Measurements from ENCODE around the gene TMBIM6.
A peak's percentile ranks its signal among the peaks of the same experiment; 100 is the strongest.
"Not testable (repeated sequence)": the region's sequence is repeated elsewhere in the genome, so short reads cannot be mapped to it uniquely, and the experiment has no call there.

Gene TMBIM6

DNA sequence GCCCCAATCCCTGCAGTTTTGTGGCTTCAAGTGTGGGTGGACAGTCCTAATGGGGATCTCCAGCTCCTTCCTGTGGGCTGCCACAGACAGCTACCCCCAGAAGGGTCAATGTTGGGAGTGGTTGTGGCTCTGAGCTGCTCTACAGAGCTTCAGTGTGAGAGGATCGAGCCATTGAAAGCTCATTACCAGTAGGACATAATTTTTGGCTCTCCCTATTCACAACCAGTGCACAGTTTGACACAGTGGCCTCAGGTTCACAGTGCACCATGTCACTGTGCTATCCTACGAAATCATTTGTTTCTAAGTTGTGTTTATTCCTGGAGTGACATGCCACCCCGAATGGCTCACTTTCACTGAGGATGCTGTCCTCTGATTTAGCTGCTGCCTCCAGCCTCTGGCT is 22.8 kb downstream of the TMBIM6 start:
- no peak overlapping the region for H3K4me3 ChIP-seq (ENCODE audit: low read length)
- no peak for DNase-seq (ENCODE audit: low read depth, low spot score)

DNA sequence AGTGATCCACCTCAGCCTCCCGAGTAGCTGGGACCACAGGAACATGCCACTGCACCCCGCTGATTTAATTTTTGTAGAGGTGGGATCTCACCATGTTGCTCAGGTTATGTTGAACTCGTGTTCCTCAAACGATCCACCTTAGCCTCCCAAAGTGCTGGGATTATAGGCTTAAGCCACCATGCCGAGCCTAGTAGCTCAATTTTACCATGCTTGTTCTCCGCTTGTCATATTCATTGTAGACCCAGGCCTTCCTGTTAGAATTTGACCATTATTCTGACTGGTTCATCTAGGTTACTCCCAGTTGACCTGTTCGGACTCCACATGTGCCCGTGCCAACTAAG is 24.7 kb downstream of the TMBIM6 start:
- H3K4me3 ChIP-seq (ENCODE audit: low read length), result no peak overlapping the region
- DNase-seq (ENCODE audit: low read depth, low spot score), result no peak

DNA sequence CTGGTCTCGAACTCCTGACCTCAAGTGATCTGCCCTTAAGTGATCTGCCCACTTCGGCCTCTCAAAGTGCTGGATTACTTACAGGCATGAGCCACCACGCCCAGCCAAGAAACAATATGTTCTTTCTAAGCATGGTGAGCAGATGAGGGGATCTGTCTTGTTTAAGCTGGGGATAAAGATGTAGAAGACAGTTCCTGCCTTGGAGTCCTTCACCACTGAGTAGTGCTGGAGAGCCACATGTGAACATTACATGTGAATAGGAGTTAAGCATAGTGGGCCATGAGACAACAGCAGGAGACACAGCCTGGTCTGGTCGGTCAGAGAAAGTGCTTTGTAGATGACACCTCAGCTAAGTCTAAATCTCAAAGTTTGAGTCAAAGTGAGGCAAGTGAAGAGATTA is 26.0 kb downstream of the TMBIM6 start:
- no peak overlapping the region for H3K4me3 ChIP-seq (ENCODE audit: low read length)
- DNase-seq (ENCODE audit: low read depth, low spot score), result no peak

DNA sequence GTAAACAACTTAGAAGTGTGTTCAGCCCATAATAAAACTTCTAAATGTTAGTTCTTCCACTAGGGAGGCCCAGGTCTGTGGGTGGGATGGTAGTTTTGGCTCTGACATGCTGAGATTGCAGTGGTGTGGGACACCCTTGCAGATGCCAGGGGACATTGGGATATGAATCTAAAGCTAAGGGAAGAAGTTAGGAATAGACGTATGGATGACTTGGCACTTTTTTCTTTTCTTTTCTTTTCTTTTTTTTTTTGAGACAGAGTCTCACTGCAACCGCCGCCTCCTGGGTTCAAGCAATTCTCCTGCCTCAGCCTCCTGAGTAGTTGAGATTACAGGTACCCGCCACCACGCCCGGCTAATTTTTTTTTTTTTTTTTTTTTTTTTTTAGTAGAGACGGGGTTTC is 31.7 kb downstream of the TMBIM6 start:
- DNase-seq (ENCODE audit: low read depth, low spot score); H3K4me3 ChIP-seq (ENCODE audit: low read length): not testable (repeated sequence)

DNA sequence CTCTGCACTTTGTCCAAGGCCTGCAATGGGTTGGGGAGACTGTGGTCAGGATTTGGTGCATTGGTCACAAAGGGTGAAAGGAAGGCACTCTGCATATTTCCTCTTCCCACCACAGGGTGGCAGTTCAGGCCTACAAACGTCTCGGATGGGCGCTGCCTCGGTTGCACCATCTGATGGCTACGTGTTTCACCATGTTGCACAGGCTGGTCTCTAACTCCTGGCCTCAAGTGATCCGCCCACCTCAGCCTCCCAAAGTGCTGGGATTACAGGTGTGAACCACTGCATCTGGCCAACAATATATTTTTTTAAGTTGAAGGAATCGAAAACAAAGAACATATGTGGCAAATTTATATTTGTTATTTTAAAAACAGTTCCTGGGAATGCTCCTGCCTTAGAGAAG is 35.1 kb downstream of the TMBIM6 start:
- DNase-seq (ENCODE audit: low read depth, low spot score), result peak; percentile 64
- no peak overlapping the region for H3K4me3 ChIP-seq (ENCODE audit: low read length)

DNA sequence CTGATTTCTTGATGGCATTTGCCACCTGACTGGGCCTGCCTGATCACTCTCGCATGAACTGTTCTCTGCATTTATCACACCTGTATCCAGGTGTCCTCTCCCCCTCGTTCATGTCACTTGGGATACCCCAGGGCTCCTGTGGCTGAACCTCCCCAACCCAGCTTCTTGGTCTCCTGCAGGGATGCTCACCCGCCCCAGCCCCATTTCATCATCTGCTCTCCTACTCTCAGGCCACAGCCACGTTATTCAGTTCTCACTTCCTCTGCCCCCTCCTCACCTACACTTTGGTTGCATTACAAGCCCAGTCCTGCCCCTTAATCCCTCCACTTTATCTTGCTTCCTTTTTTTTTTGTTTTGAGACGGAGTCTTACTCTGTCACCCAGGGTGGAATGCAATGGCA is 35.5 kb downstream of the TMBIM6 start:
- no peak for DNase-seq (ENCODE audit: low read depth, low spot score)
- H3K4me3 ChIP-seq (ENCODE audit: low read length), result no peak overlapping the region

DNA sequence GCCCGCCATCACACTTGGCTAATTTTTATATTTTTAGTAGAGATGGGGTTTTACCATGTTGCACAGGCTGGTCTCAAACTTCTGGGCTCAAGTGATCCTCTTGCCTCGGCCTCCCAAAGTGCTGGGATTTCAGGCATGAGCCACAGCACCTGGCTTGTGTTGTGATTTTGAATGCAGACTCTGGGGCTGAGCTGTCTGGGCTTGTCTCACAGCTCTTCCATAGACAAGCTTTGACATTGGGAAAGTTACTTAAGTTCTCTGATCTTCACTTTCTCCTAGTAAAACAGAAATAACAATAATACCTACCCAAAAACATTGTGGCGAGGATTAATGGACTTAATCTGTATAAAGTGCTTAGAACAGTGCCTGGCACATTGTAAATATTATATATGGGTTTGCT is 36.0 kb downstream of the TMBIM6 start:
- DNase-seq (ENCODE audit: low read depth, low spot score), result no peak
- H3K4me3 ChIP-seq (ENCODE audit: low read length), result no peak overlapping the region

DNA sequence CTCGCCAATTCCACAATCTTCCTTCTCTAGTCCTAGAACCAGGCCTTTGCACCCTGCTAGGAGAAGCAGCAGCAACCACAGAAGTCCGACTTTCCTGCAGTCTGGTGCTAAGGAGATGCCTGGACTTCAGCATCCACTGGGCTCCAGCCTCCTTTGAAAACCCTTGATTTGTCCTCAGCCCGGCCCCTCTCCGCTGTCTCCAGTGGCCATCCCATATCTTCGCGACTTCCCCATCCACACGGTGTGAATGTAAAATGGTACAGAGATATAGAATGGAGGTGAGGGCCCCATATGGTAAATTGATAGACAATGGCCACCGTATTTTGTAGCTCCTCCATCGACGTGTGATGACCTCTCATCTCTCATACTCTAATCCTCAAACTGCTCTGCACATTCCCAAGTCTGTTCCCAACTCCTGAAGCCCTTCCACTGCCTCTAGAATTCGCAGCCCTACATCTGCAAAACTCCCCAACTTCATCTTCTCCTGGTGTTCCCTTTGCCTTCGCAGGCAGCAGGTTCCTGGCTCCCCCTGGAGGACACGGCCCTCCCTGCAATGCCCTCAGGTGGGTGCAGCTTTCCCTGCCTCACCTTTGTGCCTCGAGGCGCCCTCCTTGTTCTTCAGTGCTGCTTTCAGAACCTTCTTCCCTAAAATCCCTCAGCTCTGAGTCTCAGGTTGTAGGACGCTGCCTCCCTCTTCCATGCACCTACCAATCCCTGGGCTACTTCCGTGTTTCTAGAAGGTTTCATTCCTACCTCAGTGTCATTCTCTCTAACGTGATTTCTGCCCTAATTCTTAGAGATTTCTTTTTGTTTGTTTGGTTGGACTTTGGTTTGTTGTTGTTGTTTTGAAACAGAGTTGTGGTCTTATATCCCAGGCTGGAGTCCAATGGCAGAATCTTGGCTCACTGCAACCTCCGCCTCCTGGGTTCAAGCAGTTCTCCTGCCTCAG is 36.7 kb downstream of the TMBIM6 start:
- DNase-seq (ENCODE audit: low read depth, low spot score), result no peak
- H3K4me3 ChIP-seq (ENCODE audit: low read length), result no peak overlapping the region

DNA sequence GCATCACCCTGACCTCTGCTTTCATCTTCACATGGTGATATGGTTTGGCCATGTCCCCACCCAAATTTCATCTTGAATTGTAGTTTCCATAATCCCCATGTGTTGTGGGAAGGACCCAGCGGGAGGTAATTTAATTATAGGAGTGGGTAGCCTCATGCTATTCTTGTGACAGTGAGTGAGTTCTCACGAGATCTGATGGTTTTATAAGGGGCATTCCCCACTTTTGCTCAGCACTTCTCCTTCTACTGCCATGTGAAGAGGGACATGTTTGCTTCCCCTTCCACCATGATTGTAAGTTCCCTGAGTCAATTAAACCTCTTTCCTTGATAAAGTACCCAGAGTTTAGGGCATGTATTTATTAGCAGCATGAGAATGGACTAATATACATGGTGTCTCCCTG is 38.2 kb downstream of the TMBIM6 start:
- DNase-seq (ENCODE audit: low read depth, low spot score), result no peak
- H3K4me3 ChIP-seq (ENCODE audit: low read length), result no peak overlapping the region

DNA sequence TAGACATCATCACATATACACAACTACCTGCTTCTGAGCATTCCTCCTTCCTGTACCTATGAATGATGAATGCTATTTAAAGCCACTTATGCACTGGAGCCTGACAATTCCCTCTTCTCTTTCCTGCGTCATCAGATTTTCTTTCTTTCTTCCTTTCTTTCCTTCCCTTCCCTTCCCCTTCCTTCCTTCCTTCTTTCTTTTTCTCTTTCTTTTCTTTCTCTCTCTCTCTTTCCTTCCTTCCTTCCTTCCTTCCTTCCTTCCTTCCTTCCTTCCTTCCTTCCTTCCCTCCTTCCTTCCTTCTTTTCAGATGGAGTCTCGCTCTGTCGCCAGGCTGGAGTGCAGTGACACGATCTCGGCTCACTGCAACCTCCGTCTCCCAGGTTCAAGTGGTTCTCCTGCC is 39.6 kb downstream of the TMBIM6 start:
- H3K4me3 ChIP-seq (ENCODE audit: low read length); DNase-seq (ENCODE audit: low read depth, low spot score): not testable (repeated sequence)

DNA sequence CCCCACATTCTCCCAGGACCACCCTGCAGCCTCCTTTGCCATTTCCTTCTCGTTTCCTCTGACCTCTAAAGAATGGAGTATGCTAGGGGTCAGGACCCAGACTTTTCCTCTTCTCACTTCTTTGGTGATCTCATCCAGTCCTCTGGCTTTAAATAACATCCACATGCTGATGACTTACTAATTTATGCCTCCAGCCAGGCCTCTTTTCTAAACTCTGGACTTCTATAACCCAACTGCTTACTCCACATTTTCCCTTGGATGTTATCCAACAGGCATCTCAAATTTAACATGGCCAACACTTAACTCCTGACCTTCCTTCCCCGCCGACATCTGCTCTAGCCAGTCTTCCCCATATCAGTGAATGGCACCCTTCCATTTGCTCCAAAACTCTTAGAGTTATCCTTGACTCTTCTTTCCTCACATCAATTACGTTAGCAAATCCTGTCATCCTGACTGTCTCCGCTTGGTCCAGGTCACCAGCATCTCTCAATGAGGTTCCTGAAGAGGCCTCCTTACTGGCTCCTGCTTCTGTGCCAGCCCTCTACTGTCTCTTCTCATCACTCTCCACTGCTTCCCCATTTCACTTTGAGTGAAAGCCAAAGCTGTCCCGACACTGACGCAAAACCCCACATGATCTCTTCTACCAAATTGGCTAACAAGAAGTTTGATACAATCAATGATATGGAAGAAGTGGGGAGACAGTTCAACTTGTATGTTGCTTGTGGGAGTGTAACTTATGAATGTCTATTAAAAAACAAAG is 42.7 kb downstream of the TMBIM6 start:
- no peak for DNase-seq (ENCODE audit: low read depth, low spot score)
- H3K4me3 ChIP-seq (ENCODE audit: low read length), result no peak overlapping the region

DNA sequence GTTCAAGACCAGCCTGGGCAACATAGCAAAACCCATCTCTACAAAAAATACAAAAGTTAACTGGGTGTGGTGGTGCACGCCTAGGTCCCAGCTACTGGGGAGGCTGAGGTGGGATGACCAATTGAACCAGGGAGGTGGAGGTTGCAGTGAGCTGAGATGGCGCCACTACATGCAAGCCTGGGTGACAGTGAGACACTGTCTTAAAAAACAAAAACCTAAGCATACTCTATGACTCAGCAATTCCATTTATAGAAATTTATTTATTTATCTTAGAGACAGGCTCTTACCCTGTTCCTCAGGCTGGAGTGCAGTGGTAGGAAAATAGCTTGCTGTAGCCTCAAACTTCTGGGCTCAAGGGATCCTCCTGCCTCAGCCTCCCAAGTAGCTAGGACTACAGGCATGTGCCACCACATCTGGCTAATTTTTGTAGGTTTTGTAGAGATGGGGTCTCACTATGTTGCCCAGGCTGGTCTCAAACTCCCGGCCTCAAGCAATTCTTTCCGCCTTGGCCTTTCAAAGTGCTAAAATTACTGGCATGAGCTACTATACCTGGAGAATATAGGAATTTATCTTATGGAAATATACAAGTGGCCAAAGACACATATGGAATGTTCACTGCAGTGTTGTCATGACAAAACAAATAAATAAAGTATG is 43.5 kb downstream of the TMBIM6 start:
- no peak overlapping the region for H3K4me3 ChIP-seq (ENCODE audit: low read length)
- no peak for DNase-seq (ENCODE audit: low read depth, low spot score)

DNA sequence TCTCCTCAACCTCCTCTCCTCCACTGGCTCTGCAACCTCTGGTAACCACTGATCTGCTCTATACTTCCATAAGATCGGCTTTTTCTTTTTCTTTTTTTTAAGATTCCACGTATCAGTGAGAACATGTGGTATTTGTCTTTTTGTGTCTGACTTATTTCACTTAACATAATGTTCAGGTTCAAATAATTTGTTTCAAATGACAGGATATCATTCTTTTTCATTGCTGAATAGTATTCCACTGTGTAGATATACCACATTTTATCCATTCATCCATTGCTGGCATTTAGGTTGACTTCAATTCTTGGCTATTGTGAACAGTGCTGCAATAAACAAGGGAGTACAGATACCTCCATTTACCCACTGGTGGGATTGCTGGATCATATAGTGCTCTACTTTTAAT is 46.3 kb downstream of the TMBIM6 start:
- no peak overlapping the region for H3K4me3 ChIP-seq (ENCODE audit: low read length)
- no peak for DNase-seq (ENCODE audit: low read depth, low spot score)

DNA sequence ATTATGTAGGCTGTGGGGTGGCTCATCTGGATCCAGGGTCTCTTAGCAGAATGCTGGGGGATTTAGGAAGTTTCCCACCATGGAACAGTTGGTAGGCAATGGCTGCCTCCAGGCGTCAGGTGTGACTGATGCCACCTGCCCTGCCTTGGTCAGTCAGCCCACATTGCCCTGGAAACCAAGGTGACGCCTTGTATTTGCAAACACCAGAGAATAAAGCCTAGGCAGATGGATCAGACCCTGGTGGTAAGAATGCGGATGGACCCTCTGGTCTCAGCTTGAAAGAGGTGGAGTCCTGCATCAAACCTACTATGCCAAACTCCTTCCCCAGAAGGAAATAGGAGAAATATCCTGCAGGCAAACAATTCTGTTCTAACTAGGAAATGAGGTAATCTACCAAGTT is 48.6 kb downstream of the TMBIM6 start:
- no peak overlapping the region for H3K4me3 ChIP-seq (ENCODE audit: low read length)
- DNase-seq (ENCODE audit: low read depth, low spot score), result no peak

DNA sequence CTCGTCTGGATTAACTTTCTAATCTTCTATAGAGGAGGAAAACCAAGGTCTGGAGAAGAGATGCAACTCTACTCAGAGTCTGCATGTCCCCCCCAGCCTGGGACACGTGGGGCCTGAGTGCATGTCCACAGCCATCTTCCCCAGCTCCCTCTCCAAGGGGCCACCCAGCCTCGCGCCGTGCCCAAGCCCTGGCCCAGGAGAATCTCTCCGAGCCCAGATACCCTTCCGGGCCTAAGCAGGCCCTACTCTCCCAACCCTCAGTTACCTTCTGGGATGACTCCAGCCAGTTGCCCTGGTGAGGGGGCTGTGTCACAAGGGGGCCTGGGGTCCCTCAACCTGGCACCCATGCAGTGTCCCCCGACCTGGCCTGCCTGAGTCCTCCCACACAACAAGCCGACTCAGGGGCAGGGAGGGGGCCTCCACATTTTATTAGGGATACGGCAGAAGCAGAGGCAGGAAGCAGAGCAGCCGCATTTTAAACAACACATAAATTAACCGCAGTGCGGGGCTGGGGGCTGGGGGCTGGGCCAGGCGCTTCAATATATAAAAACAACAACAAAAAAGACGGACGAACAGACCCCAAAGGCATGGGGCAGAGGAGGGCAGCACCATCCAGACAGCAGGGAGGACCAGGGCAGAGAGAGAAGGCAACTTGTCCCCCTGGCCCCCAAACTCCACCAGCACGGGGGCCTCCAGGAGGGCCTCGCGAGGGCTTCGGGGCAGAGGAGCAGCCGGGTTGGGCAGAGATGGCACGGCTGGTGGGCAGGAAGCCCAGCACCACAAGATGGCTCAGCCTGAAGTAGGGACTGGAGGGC is 49.6 kb downstream of the TMBIM6 start:
- H3K4me3 ChIP-seq (ENCODE audit: low read length), result no peak overlapping the region
- DNase-seq (ENCODE audit: low read depth, low spot score), result no peak

DNA sequence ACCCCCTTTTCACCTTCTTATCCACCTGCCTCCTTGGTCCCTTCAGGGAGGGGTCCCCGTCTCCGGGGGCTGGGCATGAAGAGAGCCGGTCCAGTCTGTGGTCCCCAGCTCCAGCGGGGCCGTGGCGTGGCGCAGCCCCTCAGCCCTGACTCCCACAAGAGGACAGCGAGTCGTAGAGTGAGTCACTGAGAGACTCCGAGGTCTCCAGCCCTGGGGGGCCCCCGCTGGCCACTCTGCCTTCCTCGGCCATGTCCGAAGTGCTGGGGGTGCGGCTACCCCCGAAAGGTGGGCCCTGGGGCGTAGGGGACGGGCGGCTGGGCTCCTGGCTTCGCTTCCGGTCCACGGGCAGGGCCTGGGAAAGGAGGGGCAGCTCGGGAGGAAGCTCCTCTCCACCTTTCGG is 50.3 kb downstream of the TMBIM6 start:
- no peak for DNase-seq (ENCODE audit: low read depth, low spot score)
- no peak overlapping the region for H3K4me3 ChIP-seq (ENCODE audit: low read length)

DNA sequence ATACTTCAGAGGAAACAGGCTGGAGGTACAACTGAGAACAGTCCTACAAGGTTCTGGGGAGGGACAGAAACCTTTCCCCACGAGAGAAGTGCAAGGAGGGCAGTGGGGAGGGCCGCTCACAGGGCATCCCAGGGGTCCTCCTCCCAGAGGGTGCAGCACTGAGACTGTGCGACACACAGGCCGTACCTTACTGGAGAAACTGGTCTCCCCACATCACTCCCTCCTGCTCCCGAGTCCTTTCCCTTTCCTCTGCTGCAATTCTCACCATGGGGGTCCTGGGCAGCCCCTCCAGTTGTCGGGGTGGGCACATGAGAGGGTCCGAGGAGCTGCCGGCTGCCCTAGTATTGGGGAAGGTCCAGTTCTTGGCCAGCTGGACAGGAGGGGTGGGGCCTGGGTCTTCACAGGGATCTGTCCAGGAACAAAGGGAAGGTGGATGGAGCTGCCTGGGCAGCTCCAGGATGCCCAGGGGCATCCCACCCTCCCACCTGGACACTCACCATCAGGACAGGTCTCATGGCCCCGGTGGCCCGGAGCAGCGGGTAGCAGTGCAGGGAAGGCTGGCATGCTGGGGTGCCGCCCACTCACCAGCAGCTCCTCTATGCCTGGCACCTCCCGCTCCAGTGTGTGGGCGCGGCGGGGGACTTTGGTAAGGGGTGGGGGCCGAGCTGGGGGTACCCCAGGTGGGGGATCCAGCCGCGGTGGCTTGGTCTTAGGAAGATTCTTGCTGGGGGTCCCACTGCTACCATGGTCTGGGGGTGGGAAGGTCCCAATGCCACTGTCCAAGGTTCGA is 51.0 kb downstream of the TMBIM6 start:
- DNase-seq (ENCODE audit: low read depth, low spot score), result no peak
- no peak overlapping the region for H3K4me3 ChIP-seq (ENCODE audit: low read length)

DNA sequence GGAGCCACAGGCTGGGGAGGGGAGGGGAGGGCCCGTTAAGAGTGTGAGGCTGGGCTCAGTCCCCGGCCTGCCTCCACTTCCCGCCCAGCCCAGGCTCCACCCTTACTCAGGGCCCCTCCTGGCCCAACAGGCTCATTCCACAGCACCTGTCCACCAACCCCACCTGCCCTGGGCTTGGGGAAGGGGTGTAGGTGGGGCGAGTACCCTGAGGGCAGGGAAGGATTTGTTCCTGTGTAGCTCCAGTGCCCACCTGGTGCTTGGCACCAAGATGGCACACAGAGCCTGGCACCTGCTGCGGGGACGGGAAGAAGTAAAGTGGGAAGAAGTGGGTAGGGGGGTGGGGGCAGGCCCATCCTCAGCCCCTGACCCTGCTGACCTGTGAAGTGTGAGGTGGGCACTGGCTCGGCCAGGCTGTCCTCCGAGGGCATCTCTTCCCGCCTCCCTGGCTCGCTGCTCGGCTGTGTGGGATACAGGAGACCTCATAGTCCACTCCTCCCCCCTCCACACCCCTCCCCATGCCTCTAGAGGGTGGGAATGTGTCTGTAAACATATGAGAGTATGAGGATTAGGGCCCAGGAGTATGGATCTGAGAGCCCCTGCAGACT is 51.7 kb downstream of the TMBIM6 start:
- no peak for DNase-seq (ENCODE audit: low read depth, low spot score)
- no peak overlapping the region for H3K4me3 ChIP-seq (ENCODE audit: low read length)

Data from Jurkat, Clone E6-1 (cell line).